ENCODE measurements around the gene NEDD4L.

Gene NEDD4L

DNA sequence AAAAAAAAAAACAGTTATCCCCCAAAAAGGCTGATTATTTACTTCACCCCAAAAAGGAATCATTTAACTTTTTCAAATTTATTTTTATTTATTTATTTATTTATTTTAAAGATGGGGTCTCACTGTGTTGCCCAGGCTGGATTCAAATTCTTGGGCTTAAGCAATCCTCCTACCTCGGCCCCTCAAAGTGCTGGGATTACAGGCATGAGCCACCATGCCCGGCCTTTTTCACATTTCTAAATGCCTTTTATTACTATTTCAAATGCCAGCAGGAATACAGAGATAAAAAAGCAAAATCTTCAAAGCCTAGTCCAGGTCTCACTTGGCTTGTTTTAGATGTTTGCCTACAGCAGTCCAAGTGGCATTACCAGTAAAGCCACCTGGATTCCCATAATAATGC lies 345.7 kb downstream of the NEDD4L start:
- POLR2A ChIA-PET (ENCODE audit: low non-redundant PET), result no interaction called here
- no peak for DNase-seq (ENCODE audit: low spot score)
- no peak overlapping the region for H3K27ac ChIP-seq
- CTCF ChIA-PET, result no interaction called here
- TF ChIP-seq, protein P1, sequence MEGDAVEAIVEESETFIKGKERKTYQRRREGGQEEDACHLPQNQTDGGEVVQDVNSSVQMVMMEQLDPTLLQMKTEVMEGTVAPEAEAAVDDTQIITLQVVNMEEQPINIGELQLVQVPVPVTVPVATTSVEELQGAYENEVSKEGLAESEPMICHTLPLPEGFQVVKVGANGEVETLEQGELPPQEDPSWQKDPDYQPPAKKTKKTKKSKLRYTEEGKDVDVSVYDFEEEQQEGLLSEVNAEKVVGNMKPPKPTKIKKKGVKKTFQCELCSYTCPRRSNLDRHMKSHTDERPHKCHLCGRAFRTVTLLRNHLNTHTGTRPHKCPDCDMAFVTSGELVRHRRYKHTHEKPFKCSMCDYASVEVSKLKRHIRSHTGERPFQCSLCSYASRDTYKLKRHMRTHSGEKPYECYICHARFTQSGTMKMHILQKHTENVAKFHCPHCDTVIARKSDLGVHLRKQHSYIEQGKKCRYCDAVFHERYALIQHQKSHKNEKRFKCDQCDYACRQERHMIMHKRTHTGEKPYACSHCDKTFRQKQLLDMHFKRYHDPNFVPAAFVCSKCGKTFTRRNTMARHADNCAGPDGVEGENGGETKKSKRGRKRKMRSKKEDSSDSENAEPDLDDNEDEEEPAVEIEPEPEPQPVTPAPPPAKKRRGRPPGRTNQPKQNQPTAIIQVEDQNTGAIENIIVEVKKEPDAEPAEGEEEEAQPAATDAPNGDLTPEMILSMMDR (conservative IDR thresholded peaks at IDR 0.05; ENCODE audit: low read depth), result no peak

DNA sequence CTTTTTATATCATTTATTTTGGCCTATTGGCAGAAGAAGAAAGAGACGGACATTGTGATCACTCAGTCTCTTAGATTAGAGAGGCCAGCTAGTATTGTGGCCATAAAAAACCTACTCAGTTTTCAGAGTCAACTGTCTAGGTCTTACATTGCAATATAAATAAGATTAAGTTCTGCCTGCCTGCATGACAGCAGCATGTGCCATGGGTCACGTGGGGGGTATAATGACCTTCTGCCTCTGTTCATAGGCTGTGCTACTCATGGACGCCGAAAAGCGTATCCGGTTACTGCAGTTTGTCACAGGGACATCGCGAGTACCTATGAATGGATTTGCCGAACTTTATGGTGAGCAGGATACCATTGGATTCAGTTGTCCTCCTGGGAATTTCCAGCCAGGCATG lies 346.4 kb downstream of the NEDD4L start:
- CTCF ChIA-PET, result no interaction called here

GRCh38 chr18:58391231-58391825 lies 347.3 kb downstream of the NEDD4L start:
- TF ChIP-seq, protein P1 (conservative IDR thresholded peaks at IDR 0.05; ENCODE audit: low read depth), result no peak
- POLR2A ChIA-PET (ENCODE audit: low non-redundant PET), result no interaction called here
- DNase-seq (ENCODE audit: low spot score), result no peak
- CTCF ChIA-PET, result no interaction called here
- no peak overlapping the region for H3K27ac ChIP-seq

More for the DNA sequence above, 346.4 kb downstream of the NEDD4L start:
- POLR2A ChIA-PET (ENCODE audit: low non-redundant PET), result no interaction called here
- no peak for DNase-seq (ENCODE audit: low spot score)
- TF ChIP-seq, protein P1 (conservative IDR thresholded peaks at IDR 0.05; ENCODE audit: low read depth), result no peak
- no peak overlapping the region for H3K27ac ChIP-seq

DNA sequence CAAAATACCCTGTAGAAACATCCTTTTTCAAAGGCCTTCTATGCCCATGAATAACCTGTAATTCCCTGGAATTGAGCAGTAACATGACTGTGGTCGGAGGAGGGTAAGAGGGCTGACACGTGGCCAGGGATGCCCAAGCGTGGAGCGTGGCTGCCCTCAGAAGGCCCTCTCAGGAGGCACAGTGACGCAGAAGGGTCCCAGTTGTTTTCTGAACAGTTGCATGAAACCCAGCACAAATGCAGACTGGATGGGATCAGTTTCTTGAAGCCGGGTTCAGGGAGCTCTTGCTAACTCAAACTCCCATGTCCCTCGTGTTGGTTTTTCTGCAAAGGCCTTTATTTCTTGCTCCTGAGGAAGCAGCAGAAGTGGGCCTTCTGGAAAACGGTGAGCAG lies 347.9 kb downstream of the NEDD4L start:
- POLR2A ChIA-PET (ENCODE audit: low non-redundant PET), result no interaction called here
- TF ChIP-seq, protein P1 (conservative IDR thresholded peaks at IDR 0.05; ENCODE audit: low read depth), result no peak
- H3K27ac ChIP-seq, result no peak overlapping the region
- no peak for DNase-seq (ENCODE audit: low spot score)
- CTCF ChIA-PET, result no interaction called here

GRCh38 chr18:58392324-58393000 lies 348.4 kb downstream of the NEDD4L start:
- no peak overlapping the region for H3K27ac ChIP-seq
- DNase-seq (ENCODE audit: low spot score), result no peak
- CTCF ChIA-PET, result no interaction called here
- TF ChIP-seq, protein P1 (conservative IDR thresholded peaks at IDR 0.05; ENCODE audit: low read depth), result no peak
- POLR2A ChIA-PET (ENCODE audit: low non-redundant PET), result no interaction called here

DNA sequence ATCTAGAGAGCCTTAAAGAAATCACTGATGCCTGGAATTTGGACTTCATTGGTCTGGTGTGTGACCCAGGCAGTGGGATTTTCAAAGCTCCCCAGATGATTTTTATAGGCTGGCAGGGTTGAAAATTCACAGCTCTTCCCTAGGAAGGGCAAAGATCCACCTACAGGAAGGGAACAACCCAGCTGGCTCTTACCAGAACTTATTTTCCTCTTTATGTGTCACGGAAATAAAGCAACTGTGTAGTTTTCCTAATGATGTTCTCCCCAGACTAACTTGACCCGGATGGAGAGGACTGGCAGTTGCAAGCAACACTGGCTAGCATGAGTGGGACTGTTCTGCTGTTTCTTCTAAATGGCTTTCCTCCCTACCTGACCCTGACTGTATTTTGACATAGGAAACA lies 349.3 kb downstream of the NEDD4L start:
- TF ChIP-seq, protein P1 (conservative IDR thresholded peaks at IDR 0.05; ENCODE audit: low read depth), result no peak
- no peak overlapping the region for H3K27ac ChIP-seq
- ChIA-PET POLR2A (ENCODE audit: low non-redundant PET) (no interaction called here), CTCF (interaction anchor here (0.7 kb wide), 1 partner anchor 46 kb away, joined by 3 read pairs; no protein-coding TSS in a partner anchor)
- no peak for DNase-seq (ENCODE audit: low spot score)
